Vagina (tissue), 2 donors: Measurements from ENCODE around the gene ZNF785.
"Not testable (repeated sequence)": the region's sequence is repeated elsewhere in the genome, so short reads cannot be mapped to it uniquely, and the experiment has no call there.

ENCODE experiments used
- CTCF ChIP-seq, 3 experiments: fragments of 450-650 bp in 2 of 3; fragments of 200-600 bp in 1 of 3; sonication (generic) in 1 of 3; IDR thresholded peaks; one replicate each; pipeline ENCODE4 v1.5.1; 2017 to 2019; ENCODE audit warnings: antibody characterized with exemption in 3 of 3, mild to moderate bottlenecking in 2 of 3, moderate library complexity in 2 of 3
- POLR2A ChIP-seq, 2 donors: fragments of 450-650 bp; IDR thresholded peaks; one replicate each; pipeline ENCODE4 v1.6.1; 2017; ENCODE audit warnings: antibody characterized with exemption in 2 of 2, mild to moderate bottlenecking in 2 of 2, moderate library complexity in 2 of 2

GRCh38 chr16:30632454-30632853 lies 47.0 kb upstream of the ZNF785 start:
- not testable (repeated sequence) for TF ChIP-seq CTCF, POLR2A (IDR thresholded peaks at IDR 0.05)
